Lower leg skin (tissue), 4 donors: ENCODE measurements around the gene DGKH. TPM values are rescaled to one million over a fixed set of nuclear protein-coding genes. Genes with fewer than 3 reads are reported as not detected.
A peak's percentile ranks its signal among the peaks of the same experiment; 100 is the strongest.

Source experiments
- DNase-seq, 2 donors: peaks; one replicate each; pipeline ENCODE4 v3.0.0-alpha.2; 2019; ENCODE audit warnings: low spot score in 2 of 2
- H3K4me3 ChIP-seq: fragments of 200-600 bp; sonication (generic); 2 replicates; pipeline ENCODE4 v1.5.1; 2017; ENCODE audit warnings: mild to moderate bottlenecking, low read depth; ENCODE audit not compliant: poor library complexity, severe bottlenecking
- CTCF ChIP-seq, 3 donors: fragments of 450-650 bp; IDR thresholded peaks; one replicate each; pipeline ENCODE4 v1.5.1; 2016; ENCODE audit warnings: antibody characterized with exemption in 3 of 3, mild to moderate bottlenecking in 3 of 3, moderate library complexity in 2 of 3
- POLR2A ChIP-seq, 2 donors: fragments of 450-650 bp; IDR thresholded peaks; one replicate each; pipeline ENCODE4 v1.6.1; 2016 to 2017; ENCODE audit warnings: antibody characterized with exemption in 2 of 2, mild to moderate bottlenecking in 1 of 2, moderate library complexity in 1 of 2
- WGBS, 2 donors: methylation state at CpG; one replicate each; pipeline ENCODE4 v1.1.5; 2018; 5-methylcytosine and 5-hydroxymethylcytosine counted together
- intact Hi-C: fragments of 100-400 bp; cut with DNase I; formaldehyde crosslinking; loops from one replicate; pipeline ENCODE4 v1.15.0; 2023; ENCODE audit warnings: low total_unique reads
- total RNA-seq, 4 donors: library from RNA; depleted of rRNA; stranded (reverse); fragments of >200 nt; gene quantifications; one replicate each; pipeline ENCODE4 v1.1.0, GENCODE V29; 2016

Gene DGKH
- total RNA-seq, 4 donors from 2014 or later, result 8.8 to 17.0 (median 10.9) TPM

GRCh38 chr13:42272804-42273175 is 224.3 kb downstream of the DGKH start:
- intact Hi-C loops, result no loop called here
- H3K4me3 ChIP-seq, result peak overlapping the region; percentile 89
- TF ChIP-seq POLR2A (IDR thresholded peaks at IDR 0.05), result no peak
- no peak for TF ChIP-seq CTCF (IDR thresholded peaks at IDR 0.05)
- no peak for DNase-seq
- 2 to 4% methylated on average over 4 of the region's 4 CpGs for WGBS, 2 donors

GRCh38 chr13:42274386-42275097 is 226.1 kb downstream of the DGKH start:
- no peak for DNase-seq
- no peak for TF ChIP-seq CTCF (IDR thresholded peaks at IDR 0.05)
- WGBS, 2 donors, result 76 to 79% methylated on average over 10 of the region's 10 CpGs
- intact Hi-C loops, result no loop called here
- no peak overlapping the region for H3K4me3 ChIP-seq

- TF ChIP-seq POLR2A (IDR thresholded peaks at IDR 0.05), result no peak
- no peak for TF ChIP-seq CTCF (IDR thresholded peaks at IDR 0.05)
- DNase-seq, result no peak
- H3K4me3 ChIP-seq, result no peak overlapping the region
- 53 to 60% methylated on average over 2 of the region's 2 CpGs for WGBS, 2 donors
- intact Hi-C loops, result no loop called here
Measured at GRCh38 chr13:42275098-42275471, 226.6 kb downstream of the DGKH start.

GRCh38 chr13:42275506-42275905 is 227.1 kb downstream of the DGKH start:
- intact Hi-C loops, result no loop called here
- DNase-seq, result no peak
- WGBS, 2 donors, result 96 to 97% methylated on average over 4 of the region's 4 CpGs
- no peak overlapping the region for H3K4me3 ChIP-seq
- no peak for TF ChIP-seq POLR2A (IDR thresholded peaks at IDR 0.05)

GRCh38 chr13:42276683-42277082 is 228.2 kb downstream of the DGKH start:
- no peak for TF ChIP-seq CTCF (IDR thresholded peaks at IDR 0.05)
- no peak for TF ChIP-seq POLR2A (IDR thresholded peaks at IDR 0.05)
- no peak overlapping the region for H3K4me3 ChIP-seq
- no peak for DNase-seq
- WGBS, 2 donors, result 85 to 95% methylated on average over 3 of the region's 3 CpGs
- intact Hi-C loops, result no loop called here

GRCh38 chr13:42277618-42278276 is 229.3 kb downstream of the DGKH start:
- no peak for DNase-seq
- no peak for TF ChIP-seq POLR2A (IDR thresholded peaks at IDR 0.05)
- no peak for TF ChIP-seq CTCF (IDR thresholded peaks at IDR 0.05)
- 91 to 94% methylated on average over 7 of the region's 7 CpGs for WGBS, 2 donors
- intact Hi-C loops, result no loop called here
- H3K4me3 ChIP-seq, result no peak overlapping the region
